ENCODE measurements around the gene SHF. TPM values are rescaled to one million over a fixed set of nuclear protein-coding genes. Genes with fewer than 3 reads are reported as not detected.

Gene SHF
- total RNA-seq, 1 experiment from 2014 or later, result 42.9 TPM

- Histone ChIP-seq H3K36me3 (ENCODE audit: insufficient read depth, low read length, poor library complexity, severe bottlenecking) (peaks cover 9% of the 10 kb centered on the region), H3K27ac (ENCODE audit: low read depth, low read length, poor library complexity, severe bottlenecking) (peak overlapping the region; percentile 96), H3K27me3 (replicated peaks; ENCODE audit: insufficient read depth, low read depth, low read length, poor library complexity) (no peaks in the 10 kb centered on the region), H3K4me3 (ENCODE audit: low read depth, low read length, poor library complexity, severe bottlenecking) (no peak overlapping the region), H3K9me3 (ENCODE audit: low read depth, low read length, poor library complexity, severe bottlenecking) (no peaks in the 10 kb centered on the region), H3K4me1 (ENCODE audit: insufficient read depth, low read length, poor library complexity, severe bottlenecking) (peaks cover 21% of the 10 kb centered on the region)
- intact Hi-C loops (cut with micrococcal nuclease; ENCODE audit: unreplicated experiment), result loop anchor here (5.0 kb wide), 1 partner anchor 287 kb away; no protein-coding TSS in a partner anchor
- BruUV-seq (replicated peaks), result no TSS peak
- TF ChIP-seq CTCF (conservative IDR thresholded peaks at IDR 0.05; ENCODE audit: low read depth, low read length), result no peak
- no peak for TF ChIP-seq EZH2 (IDR thresholded peaks at IDR 0.05; ENCODE audit: borderline replicate concordance, low read depth, low read length, poor library complexity, severe bottlenecking)
- ChIA-PET POLR2A (ENCODE audit: low non-redundant PET) (no interaction called here), CTCF (interaction anchor here (0.6 kb wide), 1 partner anchor 446 kb away, joined by 5 read pairs; no protein-coding TSS in a partner anchor)
- no peak for DNase-seq (ENCODE audit: low spot score)
Observed at GRCh38 chr15:45169608-45170480, 17.9 kb downstream of the SHF start.

- POLR2A ChIA-PET (ENCODE audit: low non-redundant PET), result no interaction called here
- Histone ChIP-seq H3K27ac (ENCODE audit: low read depth, low read length, poor library complexity, severe bottlenecking) (peak overlapping the region; percentile 96), H3K27me3 (replicated peaks; ENCODE audit: insufficient read depth, low read depth, low read length, poor library complexity) (no peaks in the 10 kb centered on the region), H3K36me3 (ENCODE audit: insufficient read depth, low read length, poor library complexity, severe bottlenecking) (peaks cover 9% of the 10 kb centered on the region), H3K4me1 (ENCODE audit: insufficient read depth, low read length, poor library complexity, severe bottlenecking) (peaks cover 21% of the 10 kb centered on the region), H3K4me3 (ENCODE audit: low read depth, low read length, poor library complexity, severe bottlenecking) (no peak overlapping the region), H3K9me3 (ENCODE audit: low read depth, low read length, poor library complexity, severe bottlenecking) (no peaks in the 10 kb centered on the region)
- TF ChIP-seq EZH2 (IDR thresholded peaks at IDR 0.05; ENCODE audit: borderline replicate concordance, low read depth, low read length, poor library complexity, severe bottlenecking), result no peak
- TF ChIP-seq CTCF (conservative IDR thresholded peaks at IDR 0.05; ENCODE audit: low read depth, low read length), result no peak
- BruUV-seq (replicated peaks), result no TSS peak
- CTCF ChIA-PET, result interaction anchor here (0.7 to 1.6 kb wide), 2 partner anchors 51 to 345 kb away, joined by 3 read pairs; no protein-coding TSS in a partner anchor
- no peak for DNase-seq (ENCODE audit: low spot score)
- intact Hi-C loops (cut with micrococcal nuclease; ENCODE audit: unreplicated experiment), result loop anchor here (5.0 kb wide), 1 partner anchor 288 kb away; no protein-coding TSS in a partner anchor
Observed at GRCh38 chr15:45168751-45169551, 18.8 kb downstream of the SHF start.

GRCh38 chr15:45168286-45168685, 19.5 kb downstream of the SHF start:
- peaks cover 21% of the 10 kb centered on the region for H3K4me1 ChIP-seq (ENCODE audit: insufficient read depth, low read length, poor library complexity, severe bottlenecking)
- BruUV-seq (replicated peaks), result no TSS peak
- no peaks in the 10 kb centered on the region for H3K9me3 ChIP-seq (ENCODE audit: low read depth, low read length, poor library complexity, severe bottlenecking)
- TF ChIP-seq EZH2 (IDR thresholded peaks at IDR 0.05; ENCODE audit: borderline replicate concordance, low read depth, low read length, poor library complexity, severe bottlenecking) (no peak), CTCF (conservative IDR thresholded peaks at IDR 0.05; ENCODE audit: low read depth, low read length) (no peak)
- H3K27me3 ChIP-seq (replicated peaks; ENCODE audit: insufficient read depth, low read depth, low read length, poor library complexity), result no peaks in the 10 kb centered on the region
- DNase-seq (ENCODE audit: low spot score), result no peak
- ChIA-PET POLR2A (ENCODE audit: low non-redundant PET) (no interaction called here), CTCF (interaction anchor here (0.6 to 1.6 kb wide), 3 partner anchors 50 to 346 kb away, joined by 3 to 6 read pairs (median 3); no protein-coding TSS in a partner anchor)
- H3K4me3 ChIP-seq (ENCODE audit: low read depth, low read length, poor library complexity, severe bottlenecking), result no peak overlapping the region
- peak overlapping the region; percentile 96 for H3K27ac ChIP-seq (ENCODE audit: low read depth, low read length, poor library complexity, severe bottlenecking)
- peaks cover 6% of the 10 kb centered on the region for H3K36me3 ChIP-seq (ENCODE audit: insufficient read depth, low read length, poor library complexity, severe bottlenecking)
- intact Hi-C loops (cut with micrococcal nuclease; ENCODE audit: unreplicated experiment), result loop anchor here (5.0 kb wide), 1 partner anchor 289 kb away; no protein-coding TSS in a partner anchor
